OCI-LY3 (cell line): ENCODE results near the gene DIP2C.

Experiments used
- EZH2phosphoT487 ChIP-seq: fragments of 200-600 bp; shearing (Covaris generic); IDR thresholded peaks from 2 replicates; pipeline ENCODE4 v1.6.1; 2018; ENCODE audit warnings: antibody characterized with exemption, mixed run types, low read depth
- TF ChIP-seq, protein P1 (sequence below): fragments of 200-600, 300-600 bp; sonication (generic); IDR thresholded peaks from 2 replicates; pipeline ENCODE4 v1.5.1; 2014; ENCODE audit warnings: antibody characterized with exemption, low read length, low read depth

DNA sequence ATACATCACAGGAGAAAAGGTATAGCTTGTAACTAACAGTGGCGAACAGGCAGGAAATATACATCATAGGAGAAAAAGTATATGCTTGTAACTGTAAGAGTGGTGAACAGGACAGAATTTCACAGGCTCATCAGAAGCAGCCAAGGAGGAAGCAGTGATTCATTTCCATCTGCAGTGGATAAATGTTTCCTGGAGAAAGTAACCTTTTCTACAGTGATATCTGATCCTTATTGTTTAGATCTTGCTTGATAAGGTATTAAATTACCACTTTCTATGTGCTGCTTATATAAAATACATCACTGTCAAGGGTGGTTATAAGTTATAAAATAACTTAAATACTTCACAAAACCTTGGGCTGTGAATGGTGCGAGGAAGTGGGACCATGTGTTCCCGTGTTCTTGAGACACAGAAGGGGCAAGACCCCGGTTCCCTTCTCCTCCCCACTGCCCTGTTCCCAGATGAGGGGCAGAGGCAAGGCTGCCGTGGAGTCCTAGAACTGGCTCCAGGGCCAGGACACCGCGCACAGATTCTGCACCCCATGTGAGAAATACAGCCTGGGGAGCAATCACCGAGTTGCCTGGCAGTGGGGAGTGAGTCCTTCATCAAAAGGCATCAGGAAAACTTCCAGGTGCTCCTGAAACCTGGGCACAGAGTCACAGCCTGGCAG, 135.2 kb downstream of the DIP2C start:
- TF ChIP-seq, protein P1, sequence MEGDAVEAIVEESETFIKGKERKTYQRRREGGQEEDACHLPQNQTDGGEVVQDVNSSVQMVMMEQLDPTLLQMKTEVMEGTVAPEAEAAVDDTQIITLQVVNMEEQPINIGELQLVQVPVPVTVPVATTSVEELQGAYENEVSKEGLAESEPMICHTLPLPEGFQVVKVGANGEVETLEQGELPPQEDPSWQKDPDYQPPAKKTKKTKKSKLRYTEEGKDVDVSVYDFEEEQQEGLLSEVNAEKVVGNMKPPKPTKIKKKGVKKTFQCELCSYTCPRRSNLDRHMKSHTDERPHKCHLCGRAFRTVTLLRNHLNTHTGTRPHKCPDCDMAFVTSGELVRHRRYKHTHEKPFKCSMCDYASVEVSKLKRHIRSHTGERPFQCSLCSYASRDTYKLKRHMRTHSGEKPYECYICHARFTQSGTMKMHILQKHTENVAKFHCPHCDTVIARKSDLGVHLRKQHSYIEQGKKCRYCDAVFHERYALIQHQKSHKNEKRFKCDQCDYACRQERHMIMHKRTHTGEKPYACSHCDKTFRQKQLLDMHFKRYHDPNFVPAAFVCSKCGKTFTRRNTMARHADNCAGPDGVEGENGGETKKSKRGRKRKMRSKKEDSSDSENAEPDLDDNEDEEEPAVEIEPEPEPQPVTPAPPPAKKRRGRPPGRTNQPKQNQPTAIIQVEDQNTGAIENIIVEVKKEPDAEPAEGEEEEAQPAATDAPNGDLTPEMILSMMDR, result no peak
- no peak for TF ChIP-seq EZH2phosphoT487
